ENCODE data around the gene FADS3.

DNA sequence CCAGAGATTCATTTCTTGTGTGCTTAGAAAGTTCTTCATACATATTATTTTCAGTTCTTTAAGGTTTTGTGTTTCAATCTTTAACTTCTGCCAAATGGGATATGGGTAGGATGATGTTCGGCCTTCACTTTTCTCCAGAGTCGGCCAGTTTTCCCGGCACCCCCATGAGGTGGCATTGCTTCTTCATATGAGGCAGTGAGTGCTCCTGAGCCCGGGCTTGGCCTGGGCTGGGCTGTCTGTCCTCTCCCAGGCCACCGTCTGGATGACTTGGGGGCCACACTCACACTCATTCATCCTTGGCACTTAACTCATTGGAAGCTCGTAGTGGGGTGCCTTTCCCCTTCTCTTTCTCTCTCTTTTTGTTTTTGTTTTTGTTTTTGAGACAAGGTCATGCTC lies 39.4 kb downstream of the FADS3 start:
- TF ChIP-seq CTCF (IDR thresholded peaks at IDR 0.05) (no peak), POLR2A (IDR thresholded peaks at IDR 0.05) (no peak)

All from testis (tissue), 2 donors.